GM12878 (cell line): ENCODE data around the gene SLC29A1. TPM values are rescaled to one million over a fixed set of nuclear protein-coding genes. Genes with fewer than 3 reads are reported as not detected.

Experiments
- ATAC-seq: fragments of 200-7000 bp; cut with Tn5 transposase; 3 replicates; pipeline ENCODE4 v1.9.1; 2020; ENCODE audit warnings: mild to moderate bottlenecking, moderate library complexity
- BruUV-seq: library from RNA; stranded (reverse); fragments of 400-500 nt; replicated peaks from 2 replicates; lab custom pipeline; 2021; lab: Mats Ljungman, UMichigan
- CTCF ChIA-PET: fragments of 300-600 bp; sonication (Branson Sonifier 250); formaldehyde crosslinking; extraction: SDS; loops from one replicate; lab custom pipeline; 2021; ENCODE audit warnings: inconsistent platforms; lab: Yijun Ruan, JAX
- POLR2A ChIA-PET: fragments of 350-600 bp; formaldehyde crosslinking; extraction: SDS; loops from one replicate; lab custom pipeline; 2021; ENCODE audit warnings: inconsistent platforms; lab: Charles Lee
- RAD21 ChIA-PET: fragments of 300-600 bp; sonication (Branson Sonifier 250); formaldehyde crosslinking; loops from one replicate; lab custom pipeline; 2023; ENCODE audit warnings: antibody characterized with exemption; ENCODE audit not compliant: unreplicated experiment; lab: Charles Lee
- SMC1A ChIA-PET: fragments of 300-600 bp; sonication (Branson Sonifier 250); formaldehyde crosslinking; loops from one replicate; lab custom pipeline; 2023; ENCODE audit not compliant: unreplicated experiment, uncharacterized antibody; lab: Charles Lee
- DNase-seq: peaks from one replicate; pipeline ENCODE4 v3.0.0-alpha.2; 2011; ENCODE audit warnings: low read depth, low spot score
- FAIRE-seq: peaks from 3 replicates; lab custom pipeline; 2011; peaks lifted over from hg19 to GRCh38; lab: Jason Lieb, UNC
- H2AFZ ChIP-seq: 2 replicates; pipeline ENCODE4 v1.6.0; 2011; ENCODE audit warnings: low read depth, low read length, control low read depth; ENCODE audit not compliant: control insufficient read depth
- H3K27ac ChIP-seq: 2 replicates; pipeline ENCODE4 v1.5.1; 2011; ENCODE audit warnings: control low read depth; ENCODE audit not compliant: control insufficient read depth, insufficient read depth
- H3K27me3 ChIP-seq, 2 experiments: replicated peaks in 1 of 2; 2 replicates each; pipeline versions ENCODE4 v1.6.0 to v1.6.1; 2011; ENCODE audit warnings: low read length in 1 of 2; ENCODE audit not compliant: control insufficient read depth in 2 of 2, insufficient read depth in 2 of 2
- H3K36me3 ChIP-seq, 2 experiments: 2 replicates each; pipeline ENCODE4 v1.5.1; 2011; ENCODE audit warnings: low read length in 1 of 2; ENCODE audit not compliant: control insufficient read depth in 2 of 2, insufficient read depth in 2 of 2
- H3K4me1 ChIP-seq: 2 replicates; pipeline ENCODE4 v1.6.1; 2011; ENCODE audit warnings: mild to moderate bottlenecking, low read length, moderate library complexity, mixed read lengths; ENCODE audit not compliant: control insufficient read depth, insufficient read depth
- H3K4me2 ChIP-seq: 2 replicates; pipeline ENCODE4 v1.6.0; 2011; ENCODE audit warnings: control low read depth; ENCODE audit not compliant: control insufficient read depth, insufficient read depth
- H3K4me3 ChIP-seq: fragments of 200-600 bp; sonication (generic); 2 replicates; pipeline ENCODE4 v1.5.1; 2016
- H3K79me2 ChIP-seq: 2 replicates; pipeline ENCODE4 v1.6.0; 2011; ENCODE audit warnings: low read length; ENCODE audit not compliant: control insufficient read depth, insufficient read depth
- H3K9ac ChIP-seq: 2 replicates; pipeline ENCODE4 v1.8.0; 2011; ENCODE audit warnings: low read length, control low read depth, mixed read lengths; ENCODE audit not compliant: control insufficient read depth, insufficient read depth
- H3K9me3 ChIP-seq: replicated peaks from 3 replicates; pipeline ENCODE4 v1.5.1; 2011; ENCODE audit warnings: mild to moderate bottlenecking, low read length; ENCODE audit not compliant: control insufficient read depth, insufficient read depth
- H4K20me1 ChIP-seq: 2 replicates; pipeline ENCODE4 v1.6.0; 2011; ENCODE audit not compliant: control insufficient read depth, insufficient read depth
- ATF2 ChIP-seq: IDR thresholded peaks from 2 replicates; pipeline ENCODE4 v1.6.1; 2012; ENCODE audit warnings: low read length, inconsistent platforms
- BMI1 ChIP-seq: fragments of 450-650 bp; IDR thresholded peaks from 2 replicates; pipeline ENCODE4 v1.6.1; 2016; ENCODE audit warnings: mild to moderate bottlenecking, moderate library complexity, borderline replicate concordance
- E2F8 ChIP-seq: fragments of 450-650 bp; IDR thresholded peaks from 2 replicates; pipeline ENCODE4 v1.6.1; 2018; ENCODE audit warnings: mild to moderate bottlenecking, low read depth, moderate library complexity; ENCODE audit not compliant: partially characterized antibody
- EP300 ChIP-seq, 2 experiments: fragments of 150-350 bp in 1 of 2; IDR thresholded peaks; 2 replicates each; pipeline ENCODE4 v1.6.1; 2011 to 2012; ENCODE audit warnings: low read depth in 2 of 2, low read length in 2 of 2, borderline replicate concordance in 1 of 2, improper control_type of control experiment in 1 of 2, inconsistent platforms in 1 of 2; ENCODE audit not compliant: control insufficient read depth in 1 of 2
- ETV6 ChIP-seq, 2 experiments: fragments of 450-650 bp in 1 of 2; IDR thresholded peaks in 1 of 2; conservative IDR thresholded peaks in 1 of 2; 2 replicates each; pipeline ENCODE4 v1.6.1; 2014; ENCODE audit warnings: antibody characterized with exemption in 1 of 2, borderline replicate concordance in 1 of 2, low read depth in 1 of 2, mild to moderate bottlenecking in 1 of 2, moderate library complexity in 1 of 2
- HCFC1 ChIP-seq: fragments of 150-350 bp; IDR thresholded peaks from 2 replicates; pipeline ENCODE4 v1.6.1; 2014; ENCODE audit warnings: low read length
- KAT2A ChIP-seq: conservative IDR thresholded peaks from 2 replicates; pipeline ENCODE4 v1.6.1; 2011; ENCODE audit warnings: low read depth, low read length; ENCODE audit not compliant: control insufficient read depth
- KLF5 ChIP-seq: fragments of 450-650 bp; IDR thresholded peaks from 2 replicates; pipeline ENCODE4 v1.6.1; 2014; ENCODE audit warnings: mild to moderate bottlenecking; ENCODE audit not compliant: partially characterized antibody
- MAX ChIP-seq: IDR thresholded peaks from 2 replicates; pipeline ENCODE4 v1.6.1; 2012; ENCODE audit warnings: low read depth, low read length, improper control_type of control experiment
- MYB ChIP-seq: fragments of 150-350 bp; IDR thresholded peaks from 2 replicates; pipeline ENCODE4 v1.6.1; 2014; ENCODE audit warnings: mild to moderate bottlenecking, low read depth, low read length, borderline replicate concordance
- NFXL1 ChIP-seq: fragments of 450-650 bp; IDR thresholded peaks from 2 replicates; pipeline ENCODE4 v1.6.1; 2017; ENCODE audit warnings: antibody characterized with exemption, mild to moderate bottlenecking, borderline replicate concordance
- RCOR1 ChIP-seq: conservative IDR thresholded peaks from 2 replicates; pipeline ENCODE4 v1.6.1; 2012; ENCODE audit warnings: low read depth, low read length, improper control_type of control experiment
- RFX5 ChIP-seq: IDR thresholded peaks from 2 replicates; pipeline ENCODE4 v1.6.1; 2011; ENCODE audit warnings: low read depth, low read length, improper control_type of control experiment
- SREBF1 ChIP-seq: IDR thresholded peaks from 2 replicates; pipeline ENCODE4 v1.6.1; 2012; ENCODE audit warnings: mild to moderate bottlenecking, low read length
- SUPT20H ChIP-seq: IDR thresholded peaks from 2 replicates; pipeline ENCODE4 v1.6.1; 2011; ENCODE audit warnings: low read depth, mild to moderate bottlenecking, low read length, moderate library complexity, borderline replicate concordance; ENCODE audit not compliant: control insufficient read depth
- SUZ12 ChIP-seq: fragments of 200-600 bp; sonication (generic); IDR thresholded peaks from one replicate; pipeline ENCODE4 v1.6.1; 2018; ENCODE audit warnings: antibody characterized with exemption, mild to moderate bottlenecking; ENCODE audit not compliant: unreplicated experiment
- ZNF384 ChIP-seq: IDR thresholded peaks from 2 replicates; pipeline ENCODE4 v1.6.1; 2012; ENCODE audit warnings: low read depth, mild to moderate bottlenecking, low read length, improper control_type of control experiment, borderline replicate concordance
- ZZZ3 ChIP-seq: IDR thresholded peaks from 2 replicates; pipeline ENCODE4 v1.6.1; 2011; ENCODE audit warnings: low read depth; ENCODE audit not compliant: control insufficient read depth, insufficient read length
- WGBS: methylation state at CpG from one replicate; pipeline ENCODE4 v1.1.6; 2016; ENCODE audit warnings: low lambda C conversion rate; ENCODE audit not compliant: insufficient replicate concordance, insufficient coverage; ENCODE audit errors: missing lambda C conversion rate; 5-methylcytosine and 5-hydroxymethylcytosine counted together
- in situ Hi-C: fragments of 300-500 bp; cut with MboI; formaldehyde crosslinking; loops from 9 replicates; pipeline ENCODE4 v1.14.3; 2018; ENCODE audit warnings: mixed read lengths
- intact Hi-C: fragments of 100-400 bp; cut with micrococcal nuclease; formaldehyde crosslinking; loops from one replicate; pipeline ENCODE4 v1.14.2; 2022; ENCODE audit not compliant: unreplicated experiment
- polyA plus RNA-seq, 11 experiments: library from polyadenylated mRNA; depleted of rRNA in 4 of 11; unstranded in 6 of 11; stranded (reverse) in 5 of 11; fragments of >200 nt; fragmentation: Nextera tagmentation in 4 of 11; fragmentation: Illumina TruSeq in 1 of 11; extraction: Ambion mirVana in 4 of 11; extraction: Trizol in 1 of 11; gene quantifications; 1 replicate in 1 of 11; 2 replicates in 10 of 11; pipeline versions ENCODE4 v1.2.1 to v1.2.3, GENCODE V29; 2011 to 2016; ENCODE audit warnings: inconsistent platforms in 2 of 11, missing spikeins in 2 of 11, low read depth in 1 of 11
- total RNA-seq, 4 experiments: library from RNA; depleted of rRNA in 3 of 4; stranded (reverse); fragments of >200 nt in 3 of 4; fragmentation: Illumina TruSeq in 1 of 4; extraction: Trizol in 1 of 4; gene quantifications; 2 replicates each; pipeline versions ENCODE4 v1.2.1 to v1.2.3, GENCODE V29; 2013 to 2021

The SLC29A1 gene
- total and polyA plus RNA-seq, 10 of the 15 experiments (the other 5 are each of a cell fraction or from before 2014, with no cell fraction given), result 10.0 to 132 (median 93.4) TPM

- Histone ChIP-seq H3K27me3 (peaks cover 0 to 2% of the 10 kb centered on the region in 2 experiments; a peak in 1 of 4 replicates), H3K79me2 (peaks cover 53% of the 10 kb centered on the region), H3K27ac (peak within 1 kb of the TSS; percentile 99), H3K4me1 (peaks cover 48% of the 10 kb centered on the region), H2AFZ (peak within 1 kb of the TSS; percentile 46), H3K36me3 (peaks cover 2 to 4% of the 10 kb centered on the region in 2 experiments; a peak in 3 of 4 replicates), H3K9ac (peak within 1 kb of the TSS; percentile 90), H3K4me2 (peak within 1 kb of the TSS; percentile 99), H3K9me3 (no peaks in the 10 kb centered on the region), H3K4me3 (peak within 1 kb of the TSS; percentile 98), H4K20me1 (no peaks in the 10 kb centered on the region)
- no peak for FAIRE-seq
- ChIA-PET RAD21 (interaction anchor here (1.6 to 3.2 kb wide), 3 partner anchors 9 to 92 kb away, joined by 3 to 20 read pairs (median 6); partner anchors contain the start of gene HSP90AB1), CTCF (interaction anchor here (0.6 to 6.3 kb wide), 19 partner anchors 10 to 604 kb away, joined by 3 to 163 read pairs (median 6); partner anchors contain the start of genes AARS2 and HSP90AB1), POLR2A (interaction anchor here (0.7 to 10.7 kb wide), 9 partner anchors 10 to 265 kb away, joined by 3 to 131 read pairs (median 4); partner anchors contain the start of gene HSP90AB1), SMC1A (interaction anchor here (0.7 to 1.5 kb wide), 3 partner anchors 10 to 92 kb away, joined by 3 to 7 read pairs (median 6); no protein-coding TSS in a partner anchor)
- peak; percentile 48 for ATAC-seq
- WGBS, result under 1% methylated on average over 45 of the region's 72 CpGs
- intact Hi-C loops, result loop anchor here (2.0 kb wide), 1 partner anchor 48 kb away; the partner anchor contains the start of gene AARS2
- in situ Hi-C loops, result loop anchor here (5.0 kb wide), 1 partner anchor 72 kb away; no protein-coding TSS in a partner anchor
- BruUV-seq, result no TSS peak
- DNase-seq, result no peak
- TF ChIP-seq ETV6 (conservative IDR thresholded peaks at IDR 0.05 in 1 of 2, IDR thresholded peaks at IDR 0.05 in 1 of 2; ENCODE audit: borderline replicate concordance in 1 of 2, low read depth in 1 of 2) (peak in 1 of 2 experiments; percentile 10; a peak in 1 of 4 replicates), RFX5 (no peak), ZZZ3 (no peak), SUPT20H (no peak), SREBF1 (no peak), E2F8 (no peak), MAX (peak; percentile 82), BMI1 (no peak), NFXL1 (no peak), KLF5 (peak; percentile 30), SUZ12 (no peak), MYB (no peak), HCFC1 (no peak), RCOR1 (no peak), ZNF384 (no peak), KAT2A (no peak), ATF2 (no peak), EP300 (IDR thresholded peaks at IDR 0.05; ENCODE audit: borderline replicate concordance in 1 of 2, control insufficient read depth in 1 of 2, low read depth in 2 of 2, low read length in 2 of 2) (no peak)
These were observed 41.8 kb downstream of the SLC29A1 start, which contains the start of gene NFKBIE for GRCh38 chr6:44265007-44265721. Gene NFKBIE, minus strand, starts transcription at chr6:44265551. Its CDS starts 205 bp downstream, at chr6:44265346.
